SU-DHL-6 (cell line): ENCODE results near the gene EVI5.

Experiments used
- H2AFZ ChIP-seq: fragments of 200-600 bp; sonication (generic); 2 replicates; pipeline ENCODE4 v1.6.1; 2014; ENCODE audit warnings: low read depth, mild to moderate bottlenecking, moderate library complexity, mixed read lengths, antibody characterized with exemption, low read length; ENCODE audit not compliant: severe bottlenecking
- H3F3A ChIP-seq: fragments of 200-600 bp; shearing (Covaris generic); 2 replicates; pipeline ENCODE4 v1.6.0; 2016; ENCODE audit warnings: antibody characterized with exemption, mild to moderate bottlenecking; ENCODE audit not compliant: insufficient read depth
- H3K27ac ChIP-seq: fragments of 200-600 bp; sonication (generic); 2 replicates; pipeline ENCODE4 v1.5.1; 2016; ENCODE audit warnings: low read depth, mild to moderate bottlenecking, low read length, moderate library complexity, mixed read lengths
- H3K27me3 ChIP-seq: fragments of 200-600 bp; sonication (generic), shearing (Covaris generic); 2 replicates; pipeline ENCODE4 v1.6.0; 2014; ENCODE audit warnings: mild to moderate bottlenecking, low read length
- H3K36me3 ChIP-seq: fragments of 200-600 bp; sonication (generic); 2 replicates; pipeline ENCODE4 v1.6.1; 2014; ENCODE audit warnings: mild to moderate bottlenecking, low read length, mixed read lengths
- H3K4me2 ChIP-seq: fragments of 300-600, 200-600 bp; shearing (Covaris generic), sonication (generic); 2 replicates; pipeline ENCODE4 v1.6.0; 2014; ENCODE audit warnings: low read length, low read depth, mild to moderate bottlenecking; ENCODE audit not compliant: poor library complexity, severe bottlenecking
- H3K4me3 ChIP-seq: fragments of 200-600 bp; sonication (generic); 2 replicates; pipeline ENCODE4 v1.5.1; 2014; ENCODE audit warnings: antibody characterized with exemption, low read length, mild to moderate bottlenecking, mixed read lengths; ENCODE audit not compliant: insufficient read depth, poor library complexity, severe bottlenecking
- H3K79me2 ChIP-seq: fragments of 200-600 bp; sonication (generic); 2 replicates; pipeline ENCODE4 v1.6.1; 2014; ENCODE audit warnings: mild to moderate bottlenecking, low read length, moderate library complexity; ENCODE audit not compliant: insufficient read depth
- H3K9ac ChIP-seq: fragments of 200-600 bp; sonication (generic); 2 replicates; pipeline ENCODE4 v1.7.0; 2014; ENCODE audit warnings: mild to moderate bottlenecking, low read length
- H3K9me2 ChIP-seq: fragments of 200-600 bp; sonication (generic); replicated peaks from 2 replicates; pipeline ENCODE4 v1.6.1; 2014; ENCODE audit warnings: low read length; ENCODE audit not compliant: insufficient read depth
- H3K9me3 ChIP-seq: fragments of 200-600 bp; sonication (generic); 2 replicates; pipeline ENCODE4 v1.6.1; 2014; ENCODE audit warnings: low read length, mixed read lengths; ENCODE audit not compliant: insufficient read depth
- H4K20me1 ChIP-seq: fragments of 200-600 bp; sonication (generic); 2 replicates; pipeline ENCODE4 v1.6.1; 2014; ENCODE audit warnings: low read depth, mild to moderate bottlenecking, antibody characterized with exemption, low read length, moderate library complexity, mixed read lengths
- EZH2phosphoT487 ChIP-seq: fragments of 200-600 bp; sonication (generic), shearing (Covaris generic); conservative IDR thresholded peaks from 2 replicates; pipeline ENCODE4 v1.6.1; 2018; ENCODE audit warnings: mild to moderate bottlenecking, antibody characterized with exemption, low read length, moderate library complexity, mixed read lengths
- TF ChIP-seq, protein P1 (sequence below): fragments of 200-600 bp; sonication (generic); IDR thresholded peaks from one replicate; pipeline ENCODE4 v1.5.1; 2017; ENCODE audit warnings: antibody characterized with exemption, mild to moderate bottlenecking, low read length, moderate library complexity; ENCODE audit not compliant: insufficient read depth, poor library complexity, severe bottlenecking

EVI5 gene

DNA sequence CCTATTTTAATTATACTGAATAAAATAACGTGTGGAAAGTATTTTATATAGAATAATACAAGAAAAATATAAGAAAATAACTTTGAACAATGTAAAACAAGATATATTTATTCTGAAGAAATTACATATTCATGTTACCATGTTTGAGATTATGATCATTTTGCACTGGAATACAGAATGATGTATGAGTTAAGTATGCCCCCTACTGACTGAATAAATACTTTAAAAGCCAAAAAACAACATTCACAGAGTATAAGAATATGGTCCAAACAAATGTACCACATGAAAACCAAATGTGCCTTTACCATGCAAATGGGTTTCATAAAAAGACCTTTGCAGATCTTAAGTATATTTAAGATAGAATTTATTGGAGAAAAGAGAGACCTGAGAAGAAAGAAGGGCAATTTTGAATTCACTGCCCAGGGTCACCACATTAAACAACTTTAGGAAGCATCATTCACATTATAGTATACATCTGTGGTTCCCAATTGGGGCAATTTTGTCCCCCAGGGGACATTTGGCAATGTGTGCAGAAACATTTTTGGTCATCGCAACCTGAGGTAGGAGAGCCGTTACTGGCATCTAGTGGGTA, 161.6 kb downstream of the EVI5 start:
- H3K9ac ChIP-seq: no peak overlapping the region
- no peak overlapping the region for H3K4me3 ChIP-seq
- H3K9me3 ChIP-seq: no peaks in the 10 kb centered on the region
- no peak overlapping the region for H2AFZ ChIP-seq
- no peaks in the 10 kb centered on the region for H3K36me3 ChIP-seq
- TF ChIP-seq, protein P1, sequence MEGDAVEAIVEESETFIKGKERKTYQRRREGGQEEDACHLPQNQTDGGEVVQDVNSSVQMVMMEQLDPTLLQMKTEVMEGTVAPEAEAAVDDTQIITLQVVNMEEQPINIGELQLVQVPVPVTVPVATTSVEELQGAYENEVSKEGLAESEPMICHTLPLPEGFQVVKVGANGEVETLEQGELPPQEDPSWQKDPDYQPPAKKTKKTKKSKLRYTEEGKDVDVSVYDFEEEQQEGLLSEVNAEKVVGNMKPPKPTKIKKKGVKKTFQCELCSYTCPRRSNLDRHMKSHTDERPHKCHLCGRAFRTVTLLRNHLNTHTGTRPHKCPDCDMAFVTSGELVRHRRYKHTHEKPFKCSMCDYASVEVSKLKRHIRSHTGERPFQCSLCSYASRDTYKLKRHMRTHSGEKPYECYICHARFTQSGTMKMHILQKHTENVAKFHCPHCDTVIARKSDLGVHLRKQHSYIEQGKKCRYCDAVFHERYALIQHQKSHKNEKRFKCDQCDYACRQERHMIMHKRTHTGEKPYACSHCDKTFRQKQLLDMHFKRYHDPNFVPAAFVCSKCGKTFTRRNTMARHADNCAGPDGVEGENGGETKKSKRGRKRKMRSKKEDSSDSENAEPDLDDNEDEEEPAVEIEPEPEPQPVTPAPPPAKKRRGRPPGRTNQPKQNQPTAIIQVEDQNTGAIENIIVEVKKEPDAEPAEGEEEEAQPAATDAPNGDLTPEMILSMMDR: peak; percentile 34
- TF ChIP-seq EZH2phosphoT487: no peak
- no peak overlapping the region for H3K27ac ChIP-seq
- H4K20me1 ChIP-seq: no peaks in the 10 kb centered on the region
- no peaks in the 10 kb centered on the region for H3K79me2 ChIP-seq
- H3F3A ChIP-seq: peaks cover 3% of the 10 kb centered on the region; the same call in 1 of the 2 replicates
- no peaks in the 10 kb centered on the region for H3K27me3 ChIP-seq
- no peaks in the 10 kb centered on the region for H3K9me2 ChIP-seq
- H3K4me2 ChIP-seq: no peak overlapping the region

DNA sequence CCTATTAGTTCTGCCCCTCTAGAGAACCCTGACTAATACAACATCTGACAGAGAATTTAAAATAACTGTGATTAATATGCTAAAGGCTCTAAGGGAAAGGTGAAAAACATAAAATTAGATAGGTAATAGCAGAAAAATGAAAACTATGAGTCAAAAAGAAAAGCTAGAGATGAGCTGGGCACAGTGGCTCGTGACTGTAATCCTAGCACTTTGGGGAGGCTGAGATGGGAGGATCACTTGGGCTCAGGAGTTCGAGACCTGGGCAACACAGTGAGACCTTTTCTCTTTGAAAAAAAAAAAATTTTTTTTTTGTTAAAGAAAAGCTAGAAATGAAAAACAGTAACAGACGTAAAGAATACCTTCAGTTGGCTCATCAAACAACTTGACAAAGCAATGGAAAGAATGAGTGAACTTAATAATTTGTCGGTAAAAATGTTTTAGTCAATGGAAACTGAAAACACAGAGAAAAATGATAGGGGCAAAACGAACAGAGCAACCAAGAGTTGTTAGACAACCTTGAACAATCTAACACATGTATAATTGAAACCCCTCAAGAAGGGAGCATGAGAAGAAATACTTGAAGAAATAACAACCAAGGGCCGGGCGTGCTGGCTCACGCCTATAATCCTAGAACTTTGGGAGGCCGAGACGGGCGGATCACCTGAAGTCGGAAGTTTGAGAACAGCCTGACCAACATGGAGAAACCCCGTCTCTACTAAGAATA, 165.3 kb downstream of the EVI5 start:
- Histone ChIP-seq H3K27me3 (no peaks in the 10 kb centered on the region), H3K9me2 (no peaks in the 10 kb centered on the region), H3F3A (peaks cover 3% of the 10 kb centered on the region; the same call in 1 of the 2 replicates), H3K79me2 (no peaks in the 10 kb centered on the region), H3K9me3 (no peaks in the 10 kb centered on the region), H4K20me1 (no peaks in the 10 kb centered on the region), H3K36me3 (no peaks in the 10 kb centered on the region), H2AFZ (no peak overlapping the region), H3K4me2 (no peak overlapping the region), H3K4me3 (no peak overlapping the region), H3K27ac (no peak overlapping the region), H3K9ac (no peak overlapping the region)
- TF ChIP-seq, protein P1: no peak
- TF ChIP-seq EZH2phosphoT487: no peak

DNA sequence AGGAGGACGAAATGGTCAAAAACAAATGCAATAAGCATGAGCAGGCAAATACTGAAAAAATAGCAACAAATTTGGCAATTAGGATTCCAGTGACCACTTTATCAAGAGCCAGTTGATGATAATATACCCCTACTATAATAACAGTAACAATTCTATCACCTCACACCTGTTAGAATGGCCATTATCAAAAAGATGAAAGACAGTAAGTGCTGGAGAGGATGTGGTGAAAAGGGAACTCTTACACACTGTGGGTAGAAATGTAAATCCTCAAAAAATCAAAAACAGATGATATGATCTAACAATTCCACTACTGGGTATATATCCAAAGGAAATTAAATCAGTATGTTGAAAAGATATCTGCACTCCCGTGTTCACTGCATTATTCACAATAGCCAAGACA, 183.9 kb downstream of the EVI5 start:
- Histone ChIP-seq H3K27ac (no peak overlapping the region), H3K4me2 (no peak overlapping the region), H3K79me2 (no peaks in the 10 kb centered on the region), H3K9me3 (no peaks in the 10 kb centered on the region), H4K20me1 (no peaks in the 10 kb centered on the region), H3K9ac (no peak overlapping the region), H3K4me3 (no peak overlapping the region), H3K27me3 (no peaks in the 10 kb centered on the region), H3K36me3 (no peaks in the 10 kb centered on the region), H3K9me2 (no peaks in the 10 kb centered on the region), H3F3A (0 out of 2 replicates have a peak, but pooled peaks cover 4% of the 10 kb centered on the region), H2AFZ (no peak overlapping the region)
- TF ChIP-seq, protein P1: no peak
- no peak for TF ChIP-seq EZH2phosphoT487
